Measurements from ENCODE around the gene CUEDC1.
A peak's percentile ranks its signal among the peaks of the same experiment; 100 is the strongest.

CUEDC1 gene

GRCh38 chr17:57876023-57876865 is 79.0 kb downstream of the CUEDC1 start:
- Mint-ChIP-seq H3K4me1 (peaks cover 25% of the 10 kb centered on the region), H3K9me3 (no peaks in the 10 kb centered on the region), H3K27me3 (peaks cover 99% of the 10 kb centered on the region), H3K36me3 (no peaks in the 10 kb centered on the region), H3K27ac (no peak overlapping the region), H3K4me3 (no peak overlapping the region)
- CTCF ChIA-PET: interaction anchor here (1.1 kb wide), 1 partner anchor 123 kb away, joined by 3 read pairs; no protein-coding TSS in a partner anchor
- DNase-seq: no peak

- no peaks in the 10 kb centered on the region for H3K9me3 Mint-ChIP-seq
- no peak overlapping the region for H3K4me3 Mint-ChIP-seq
- no peaks in the 10 kb centered on the region for H3K36me3 Mint-ChIP-seq
- peaks cover 99% of the 10 kb centered on the region for H3K27me3 Mint-ChIP-seq
- CTCF ChIA-PET: interaction anchor here (1.5 to 2.3 kb wide), 2 partner anchors 15 to 17 kb away, joined by 7 to 10 read pairs; no protein-coding TSS in a partner anchor
- H3K27ac Mint-ChIP-seq: no peak overlapping the region
- H3K4me1 Mint-ChIP-seq: peaks cover 25% of the 10 kb centered on the region
- DNase-seq: no peak
Observed at GRCh38 chr17:57875290-57876022, 79.8 kb downstream of the CUEDC1 start.

GRCh38 chr17:57874434-57875289 is 80.5 kb downstream of the CUEDC1 start:
- DNase-seq: peak; percentile 47
- no peaks in the 10 kb centered on the region for H3K36me3 Mint-ChIP-seq
- peaks cover 20% of the 10 kb centered on the region for H3K4me1 Mint-ChIP-seq
- CTCF ChIA-PET: interaction anchor here (0.9 to 2.3 kb wide), 3 partner anchors 15 to 18 kb away, joined by 3 to 10 read pairs (median 7); no protein-coding TSS in a partner anchor
- no peaks in the 10 kb centered on the region for H3K9me3 Mint-ChIP-seq
- peaks cover 98% of the 10 kb centered on the region for H3K27me3 Mint-ChIP-seq
- no peak overlapping the region for H3K4me3 Mint-ChIP-seq
- no peak overlapping the region for H3K27ac Mint-ChIP-seq

- Mint-ChIP-seq H3K36me3 (no peaks in the 10 kb centered on the region), H3K27me3 (peaks cover 98% of the 10 kb centered on the region), H3K9me3 (no peaks in the 10 kb centered on the region), H3K4me3 (no peak overlapping the region), H3K27ac (no peak overlapping the region), H3K4me1 (peaks cover 17% of the 10 kb centered on the region)
- CTCF ChIA-PET: interaction anchor here (0.9 to 2.3 kb wide), 3 partner anchors 14 to 19 kb away, joined by 3 to 10 read pairs (median 7); no protein-coding TSS in a partner anchor
- no peak for DNase-seq
Observed at GRCh38 chr17:57874058-57874419, 81.2 kb downstream of the CUEDC1 start.

- CTCF ChIA-PET: interaction anchor here (0.9 to 2.3 kb wide), 2 partner anchors 13 to 17 kb away, joined by 3 to 10 read pairs; no protein-coding TSS in a partner anchor
- Mint-ChIP-seq H3K36me3 (no peaks in the 10 kb centered on the region), H3K4me3 (no peak overlapping the region), H3K4me1 (peaks cover 22% of the 10 kb centered on the region), H3K27me3 (peaks cover 96% of the 10 kb centered on the region), H3K9me3 (no peaks in the 10 kb centered on the region), H3K27ac (no peak overlapping the region)
- DNase-seq: no peak
Observed at GRCh38 chr17:57873261-57874057, 81.8 kb downstream of the CUEDC1 start.

GRCh38 chr17:57872536-57872935 is 82.7 kb downstream of the CUEDC1 start:
- CTCF ChIA-PET: interaction anchor here (0.6 kb wide), 1 partner anchor 17 kb away, joined by 3 read pairs; no protein-coding TSS in a partner anchor
- no peak overlapping the region for H3K4me3 Mint-ChIP-seq
- peaks cover 93% of the 10 kb centered on the region for H3K27me3 Mint-ChIP-seq
- H3K36me3 Mint-ChIP-seq: no peaks in the 10 kb centered on the region
- DNase-seq: no peak
- H3K9me3 Mint-ChIP-seq: no peaks in the 10 kb centered on the region
- H3K27ac Mint-ChIP-seq: no peak overlapping the region
- peaks cover 31% of the 10 kb centered on the region for H3K4me1 Mint-ChIP-seq

- peaks cover 87% of the 10 kb centered on the region for H3K27me3 Mint-ChIP-seq
- no peaks in the 10 kb centered on the region for H3K9me3 Mint-ChIP-seq
- no peak overlapping the region for H3K4me3 Mint-ChIP-seq
- no peak for DNase-seq
- H3K27ac Mint-ChIP-seq: no peak overlapping the region
- CTCF ChIA-PET: interaction anchor here (0.6 to 2.0 kb wide), 3 partner anchors 8 to 224 kb away, joined by 3 to 6 read pairs (median 3); no protein-coding TSS in a partner anchor
- no peaks in the 10 kb centered on the region for H3K36me3 Mint-ChIP-seq
- H3K4me1 Mint-ChIP-seq: peaks cover 37% of the 10 kb centered on the region
Observed at GRCh38 chr17:57871863-57872262, 83.3 kb downstream of the CUEDC1 start.

- no peak overlapping the region for H3K4me3 Mint-ChIP-seq
- H3K27ac Mint-ChIP-seq: no peak overlapping the region
- H3K27me3 Mint-ChIP-seq: peaks cover 80% of the 10 kb centered on the region
- no peak for DNase-seq
- H3K36me3 Mint-ChIP-seq: no peaks in the 10 kb centered on the region
- CTCF ChIA-PET: interaction anchor here (1.3 to 3.7 kb wide), 3 partner anchors 8 to 224 kb away, joined by 3 to 18 read pairs (median 6); no protein-coding TSS in a partner anchor
- peaks cover 37% of the 10 kb centered on the region for H3K4me1 Mint-ChIP-seq
- no peaks in the 10 kb centered on the region for H3K9me3 Mint-ChIP-seq
Observed at GRCh38 chr17:57871155-57871554, 84.1 kb downstream of the CUEDC1 start.

- Mint-ChIP-seq H3K4me3 (no peak overlapping the region), H3K36me3 (no peaks in the 10 kb centered on the region), H3K27ac (no peak overlapping the region), H3K27me3 (peaks cover 74% of the 10 kb centered on the region), H3K9me3 (no peaks in the 10 kb centered on the region), H3K4me1 (peaks cover 37% of the 10 kb centered on the region)
- DNase-seq: no peak
- CTCF ChIA-PET: interaction anchor here (0.8 to 3.7 kb wide), 4 partner anchors 9 to 244 kb away, joined by 3 to 18 read pairs (median 4); no protein-coding TSS in a partner anchor
Observed at GRCh38 chr17:57870283-57870635, 85.0 kb downstream of the CUEDC1 start.

GRCh38 chr17:57869617-57870282 is 85.5 kb downstream of the CUEDC1 start:
- DNase-seq: no peak
- Mint-ChIP-seq H3K4me1 (peaks cover 37% of the 10 kb centered on the region), H3K4me3 (no peak overlapping the region), H3K9me3 (no peaks in the 10 kb centered on the region), H3K27me3 (peaks cover 74% of the 10 kb centered on the region), H3K36me3 (no peaks in the 10 kb centered on the region), H3K27ac (no peak overlapping the region)
- CTCF ChIA-PET: interaction anchor here (0.8 to 3.7 kb wide), 5 partner anchors 10 to 244 kb away, joined by 3 to 18 read pairs (median 3); no protein-coding TSS in a partner anchor

- Mint-ChIP-seq H3K36me3 (no peaks in the 10 kb centered on the region), H3K4me3 (no peak overlapping the region), H3K4me1 (peaks cover 34% of the 10 kb centered on the region), H3K27me3 (peaks cover 74% of the 10 kb centered on the region), H3K27ac (peak overlapping the region; percentile 28), H3K9me3 (no peaks in the 10 kb centered on the region)
- DNase-seq: no peak
- CTCF ChIA-PET: interaction anchor here (0.6 to 3.7 kb wide), 6 partner anchors 10 to 130 kb away, joined by 3 to 18 read pairs (median 4); no protein-coding TSS in a partner anchor
Observed at GRCh38 chr17:57868910-57869616, 86.1 kb downstream of the CUEDC1 start.

Data from activated naive CD4-positive, alpha-beta T cell treated with anti-CD3 and anti-CD28 coated beads, Interleukin-2, amount 10 ng/mL, durations not matched to agents 7 days and 5 days (primary cell).